Measurements from ENCODE around the gene FLAD1. TPM values are rescaled to one million over a fixed set of nuclear protein-coding genes. Genes with fewer than 3 reads are reported as not detected.
A peak's percentile ranks its signal among the peaks of the same experiment; 100 is the strongest.

Gene FLAD1
- total and polyA plus RNA-seq, 2 of the 4 experiments (the other 2 are of a cell fraction): 26.3 to 37.3 TPM

- H3K56ac ChIP-seq (ENCODE audit: extremely low read depth, insufficient read depth, low read length): peak within 1 kb of the TSS; percentile 45; the same call in 1 of the 2 replicates
- no peak within 1 kb of the TSS for H3K18ac ChIP-seq (ENCODE audit: low read depth, low read length)
- H3K9me1 ChIP-seq (ENCODE audit: insufficient read depth, low read length): peaks cover 9% of the 10 kb centered on the region
- H3K14ac ChIP-seq (replicated peaks; ENCODE audit: low read depth, low read length): peak within 1 kb of the TSS; percentile 20
- peak within 1 kb of the TSS; percentile 70 for H4K5ac ChIP-seq (ENCODE audit: low read depth, low read length)
- peak within 1 kb of the TSS; percentile 81 for H2AK9ac ChIP-seq (replicated peaks; ENCODE audit: low read depth, low read length, poor library complexity)
- H3K79me1 ChIP-seq (ENCODE audit: low read depth in 1 of 2, low read length in 2 of 2): peaks cover 15 to 55% of the 10 kb centered on the region in 2 experiments; a peak in 3 of 4 replicates
- peak within 1 kb of the TSS; percentile 92 for H3K4me2 ChIP-seq (ENCODE audit: low read depth, low read length)
- peak within 1 kb of the TSS; percentile 86 for H2AFZ ChIP-seq (replicated peaks; ENCODE audit: low read length, poor library complexity)
- H3K27me3 ChIP-seq (ENCODE audit: control insufficient read depth, insufficient read depth, low read length): no peaks in the 10 kb centered on the region
- 0% methylated on average over 4 of the region's 18 CpGs; no CpG with 5 or more reads in 1 of the 2 experiments for WGBS, 2 experiments (ENCODE audit: extremely low coverage in 2 of 2, insufficient read length in 1 of 2)
- H3K36me3 ChIP-seq (ENCODE audit: control insufficient read depth, insufficient read depth, low read length): peaks cover 15% of the 10 kb centered on the region
- H4K91ac ChIP-seq (ENCODE audit: insufficient read depth, low read depth, low read length): peak within 1 kb of the TSS; percentile 33; the same call in 1 of the 2 replicates
- H4K8ac ChIP-seq (ENCODE audit: low read depth in 2 of 2, low read length in 2 of 2): peak within 1 kb of the TSS; percentile 71 to 85
- TF ChIP-seq POLR2A (IDR thresholded peaks at IDR 0.05; ENCODE audit: low read depth, low read length) (peak; percentile 37; the same call in 1 of the 2 replicates), RFX5 (IDR thresholded peaks at IDR 0.05; ENCODE audit: low read depth, low read length) (no peak), CTCF (conservative IDR thresholded peaks at IDR 0.05; ENCODE audit: low read depth, low read length) (peak; percentile 48), BHLHE40 (IDR thresholded peaks at IDR 0.05; ENCODE audit: low read depth, low read length) (no peak), USF2 (IDR thresholded peaks at IDR 0.05; ENCODE audit: low read depth, low read length) (peak; percentile 82), RAD21 (IDR thresholded peaks at IDR 0.05; ENCODE audit: low read length) (peak; percentile 42), ELK1 (IDR thresholded peaks at IDR 0.05; ENCODE audit: borderline replicate concordance, low read depth, low read length) (no peak), MXI1 (IDR thresholded peaks at IDR 0.05; ENCODE audit: borderline replicate concordance, low read depth, low read length) (no peak)
- no peak within 1 kb of the TSS; the same call in 2 of the 3 replicates for H2BK15ac ChIP-seq (ENCODE audit: low read depth, low read length)
- peak within 1 kb of the TSS; percentile 10 for H2BK5ac ChIP-seq (ENCODE audit: low read depth, low read length, poor library complexity, severe bottlenecking)
- peak within 1 kb of the TSS; percentile 72 for H3K27ac ChIP-seq (ENCODE audit: insufficient read depth, low read length)
- peak within 1 kb of the TSS; percentile 73 for H3K4ac ChIP-seq (ENCODE audit: low read depth, low read length)
- CTCF ChIA-PET: interaction anchor here (0.7 to 1.5 kb wide), 8 partner anchors 8 to 409 kb away, joined by 3 to 7 read pairs (median 3); partner anchors contain the start of genes KRTCAP2 and PMVK
- peak within 1 kb of the TSS; percentile 81 for H3K9ac ChIP-seq (ENCODE audit: low read depth, low read length)
- peak within 1 kb of the TSS; percentile 35; the same call in 1 of the 2 replicates for H2AK5ac ChIP-seq (ENCODE audit: low read depth, low read length)
- dilution Hi-C loops (cut with HindIII; ENCODE audit: low sequenced_read_pairs, unreplicated experiment): no loop called here
- H4K20me1 ChIP-seq (ENCODE audit: insufficient read depth, low read length): peaks cover 17% of the 10 kb centered on the region
- in situ Hi-C loops (cut with MboI; ENCODE audit: low sequenced_read_pairs): loop anchor here (10.0 kb wide), 1 partner anchor 99 kb away; the partner anchor contains the start of gene ADAM15
- ATAC-seq (ENCODE audit: low read depth) (peak; percentile 84), DNase-seq (peak; percentile 87)
- intact Hi-C loops (cut with micrococcal nuclease): loop anchor here (1.0 to 5.0 kb wide), 2 partner anchors 61 to 106 kb away; partner anchors contain the start of gene EFNA4
- peak within 1 kb of the TSS; percentile 59 for H3K4me3 ChIP-seq (ENCODE audit: insufficient read depth, low read depth, low read length)
- BruUV-seq (replicated peaks): no TSS peak
- H3K9me3 ChIP-seq (ENCODE audit: control insufficient read depth, insufficient read depth, low read length): no peaks in the 10 kb centered on the region
- H2BK120ac ChIP-seq (ENCODE audit: low read depth, low read length): no peak within 1 kb of the TSS
- POLR2A ChIA-PET (ENCODE audit: unreplicated experiment): interaction anchor here (0.8 to 1.2 kb wide), 5 partner anchors 14 to 103 kb away, joined by 3 to 7 read pairs (median 4); partner anchors contain the start of gene PMVK
- no peak within 1 kb of the TSS for H2BK20ac ChIP-seq (ENCODE audit: low read depth, low read length)
- peaks cover 15% of the 10 kb centered on the region for H3K4me1 ChIP-seq (ENCODE audit: control insufficient read depth, insufficient read depth, low read length)
- H3K23ac ChIP-seq (ENCODE audit: low read depth, low read length): peak within 1 kb of the TSS; percentile 26
Measured at GRCh38 chr1:154955718-154956543, 27.2 kb upstream of the FLAD1 start, which contains the start of gene PBXIP1. Gene PBXIP1, minus strand, starts transcription at chr1:154956099. Its CDS starts 2,378 bp downstream, at chr1:154953721.
